Stomach (tissue), 9 donors: ENCODE measurements around the gene IVD. TPM values are rescaled to one million over a fixed set of nuclear protein-coding genes. Genes with fewer than 3 reads are reported as not detected.

ENCODE experiments used
- DNase-seq, 2 donors: peaks; one replicate each; pipeline versions ENCODE4 v3.0.0 to v3.0.0-alpha.2; 2013 to 2019
- H3K27ac ChIP-seq, 5 donors: fragments of 200-600 bp in 4 of 5; sonication (generic) in 4 of 5; one replicate each; pipeline ENCODE4 v1.5.1; 2013 to 2019; ENCODE audit warnings: mild to moderate bottlenecking in 1 of 5, moderate library complexity in 1 of 5
- H3K27me3 ChIP-seq, 3 donors: fragments of 200-600 bp; sonication (generic); one replicate each; pipeline ENCODE4 v1.5.1; 2017 to 2019; ENCODE audit warnings: mixed run types in 1 of 3
- H3K36me3 ChIP-seq, 4 donors: fragments of 200-600 bp; sonication (generic); 1 replicate in 3 of 4; 2 replicates in 1 of 4; pipeline ENCODE4 v1.5.1; 2016 to 2019
- H3K4me1 ChIP-seq, 4 donors: fragments of 200-600 bp; sonication (generic); one replicate each; pipeline ENCODE4 v1.5.1; 2016 to 2019
- H3K4me3 ChIP-seq, 4 donors: fragments of 200-600 bp; sonication (generic) in 3 of 4; one replicate each; pipeline ENCODE4 v1.5.1; 2016 to 2019; ENCODE audit warnings: mild to moderate bottlenecking in 1 of 4
- H3K9me3 ChIP-seq, 4 donors: fragments of 200-600 bp; sonication (generic); one replicate each; pipeline ENCODE4 v1.5.1; 2016 to 2019
- CTCF ChIP-seq, 7 experiments: fragments of 450-650 bp in 4 of 7; fragments of 200-600 bp in 3 of 7; sonication (generic) in 3 of 7; IDR thresholded peaks; one replicate each; pipeline ENCODE4 v1.5.1; 2016 to 2019; ENCODE audit warnings: antibody characterized with exemption in 7 of 7, control low read depth in 2 of 7, mild to moderate bottlenecking in 1 of 7
- EP300 ChIP-seq: sonication (generic); formaldehyde crosslinking; IDR thresholded peaks from one replicate; pipeline ENCODE4 v1.6.1; 2017; ENCODE audit warnings: antibody characterized with exemption
- POLR2A ChIP-seq, 4 donors: fragments of 450-650 bp; IDR thresholded peaks; one replicate each; pipeline ENCODE4 v1.6.1; 2016; ENCODE audit warnings: antibody characterized with exemption in 4 of 4, control low read depth in 2 of 4, mild to moderate bottlenecking in 1 of 4, moderate library complexity in 1 of 4
- POLR2AphosphoS5 ChIP-seq, 3 donors: sonication (generic); formaldehyde crosslinking; IDR thresholded peaks; one replicate each; pipeline ENCODE4 v1.6.1; 2016; ENCODE audit warnings: antibody characterized with exemption in 3 of 3
- WGBS, 5 donors: extraction: QIAGEN DNeasy Blood & Tissue Kit in 3 of 5; methylation state at CpG; one replicate each; pipeline versions ENCODE4 v1.1.5 to v1.1.7; 2013 to 2018; 5-methylcytosine and 5-hydroxymethylcytosine counted together
- intact Hi-C: fragments of 100-400 bp; cut with DNase I; formaldehyde crosslinking; loops from one replicate; pipeline ENCODE4 v1.15.1; 2023; ENCODE audit warnings: low total_unique reads
- polyA plus RNA-seq, 3 donors: library from polyadenylated mRNA; stranded (reverse); fragments of 200-250 nt; gene quantifications; one replicate each; pipeline ENCODE4 v1.2.3, GENCODE V29; 2013
- total RNA-seq, 5 donors: library from RNA; depleted of rRNA; stranded (reverse); fragments of >200 nt; gene quantifications; one replicate each; pipeline versions ENCODE4 v1.1.0 to v1.2.3, GENCODE V29; 2014 to 2016
- donor health status: healthy with polysubstance abuse.
- donor health status: Bipolar disorder and iron deficiency.
- donor health status: healthy.

IVD gene
- total and polyA plus RNA-seq, 8 donors: 26.7 to 78.1 (median 45.3) TPM

GRCh38 chr15:40363611-40364010 lies 42.0 kb upstream of the IVD start:
- TF ChIP-seq POLR2A (IDR thresholded peaks at IDR 0.05): no peak
- no peak for TF ChIP-seq POLR2AphosphoS5 (IDR thresholded peaks at IDR 0.05)
- TF ChIP-seq EP300: no peak
- no peak for TF ChIP-seq CTCF (IDR thresholded peaks at IDR 0.05)
- no peak for DNase-seq
- Histone ChIP-seq H3K36me3 (no peaks in the 10 kb centered on the region), H3K4me3 (no peak overlapping the region), H3K4me1 (peaks cover 20 to 28% (median 24%) of the 10 kb centered on the region in 4 donors), H3K27ac (no peak overlapping the region), H3K9me3 (no peaks in the 10 kb centered on the region), H3K27me3 (peaks cover 0 to 5% (median 2%) of the 10 kb centered on the region in 3 donors)
- intact Hi-C loops: loop anchor here (10.0 kb wide), 1 partner anchor 51 kb away; no protein-coding TSS in a partner anchor
- WGBS, 5 donors: 71 to 86% (median 85%) methylated on average over 8 of the region's 8 CpGs

- H3K36me3 ChIP-seq: no peaks in the 10 kb centered on the region
- no peaks in the 10 kb centered on the region for H3K27me3 ChIP-seq
- no peak for DNase-seq
Observed at GRCh38 chr15:40364251-40364650, 41.3 kb upstream of the IVD start.

GRCh38 chr15:40365016-40365415 lies 40.6 kb upstream of the IVD start:
- H3K4me1 ChIP-seq: peaks cover 17 to 25% (median 23%) of the 10 kb centered on the region in 4 donors
- WGBS, 5 donors: 86 to 95% (median 91%) methylated on average over 4 to 5 of the region's 5 CpGs
- intact Hi-C loops: loop anchor here (10.0 kb wide), 1 partner anchor 50 kb away; no protein-coding TSS in a partner anchor

More at GRCh38 chr15:40364251-40364650, 41.3 kb upstream of the IVD start:
- Histone ChIP-seq H3K27ac (no peak overlapping the region), H3K4me1 (peaks cover 17 to 25% (median 23%) of the 10 kb centered on the region in 4 donors), H3K4me3 (no peak overlapping the region), H3K9me3 (no peaks in the 10 kb centered on the region)
- intact Hi-C loops: loop anchor here (10.0 kb wide), 1 partner anchor 51 kb away; no protein-coding TSS in a partner anchor
- TF ChIP-seq EP300 (no peak), POLR2AphosphoS5 (IDR thresholded peaks at IDR 0.05) (no peak), POLR2A (IDR thresholded peaks at IDR 0.05) (no peak), CTCF (IDR thresholded peaks at IDR 0.05) (no peak)
- WGBS, 5 donors: 43 to 76% (median 64%) methylated on average over 4 to 6 of the region's 6 CpGs

More at GRCh38 chr15:40365016-40365415, 40.6 kb upstream of the IVD start:
- H3K4me3 ChIP-seq: no peak overlapping the region
- H3K36me3 ChIP-seq: no peaks in the 10 kb centered on the region
- no peak for TF ChIP-seq POLR2AphosphoS5 (IDR thresholded peaks at IDR 0.05)
- TF ChIP-seq EP300: no peak
- TF ChIP-seq POLR2A (IDR thresholded peaks at IDR 0.05): no peak
- no peak for TF ChIP-seq CTCF (IDR thresholded peaks at IDR 0.05)
- no peaks in the 10 kb centered on the region for H3K27me3 ChIP-seq
- no peak overlapping the region for H3K27ac ChIP-seq
- DNase-seq: no peak
- H3K9me3 ChIP-seq: no peaks in the 10 kb centered on the region
